ENCODE results near the gene FANCB.

The FANCB gene

GRCh38 chrX:14872851-14873675 lies at the start of gene FANCB, which contains the start of gene MOSPD2:
FANCB (minus strand) TSS chrX:14873069; CDS start chrX:14865510, 7,559 bp downstream.
MOSPD2 (plus strand) TSS chrX:14873421; CDS start chrX:14873529, 108 bp downstream.
- DNase-seq = peak; percentile 89

- no peak for DNase-seq
Observed at GRCh38 chrX:14922437-14922836, 49.6 kb upstream of the FANCB start.

DNA sequence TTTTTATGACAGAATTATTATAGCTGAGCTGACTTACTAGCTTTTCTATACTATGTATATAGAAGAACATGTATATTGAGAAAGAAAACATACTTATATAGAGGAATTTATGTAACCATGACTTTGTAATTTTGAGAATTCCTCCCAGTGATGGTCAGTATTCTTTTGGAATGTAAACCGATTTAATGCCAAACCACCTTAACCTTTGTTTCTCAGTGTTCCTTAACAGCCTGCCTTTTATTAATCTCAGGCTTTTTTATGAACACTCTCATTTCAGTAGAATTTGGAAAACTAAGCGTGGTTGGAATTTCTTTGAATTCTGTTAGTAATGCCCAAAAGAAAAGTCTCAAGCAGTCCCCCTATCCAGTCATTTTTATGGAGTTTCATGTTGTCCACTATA lies 47.3 kb upstream of the FANCB start:
- no peak for DNase-seq

DNA sequence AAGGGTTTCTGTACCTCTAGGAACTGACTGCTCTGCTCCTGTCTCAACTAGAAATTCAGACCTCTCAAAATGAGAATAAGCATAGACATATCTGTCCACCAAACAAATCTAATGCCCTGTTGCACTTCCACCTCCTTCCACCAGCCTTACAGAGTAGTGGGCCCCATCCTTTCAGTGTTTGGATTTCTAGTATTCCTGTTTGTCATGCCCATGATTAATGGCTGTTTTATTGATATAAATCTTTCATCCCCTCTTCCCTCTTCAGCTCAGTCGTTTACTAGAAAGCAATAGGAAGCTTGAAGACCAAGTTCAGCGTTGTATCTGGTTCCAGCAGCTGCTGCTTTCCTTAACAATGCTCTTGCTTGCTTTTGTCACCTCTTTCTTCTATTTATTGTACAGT lies 46.5 kb upstream of the FANCB start:
- DNase-seq = no peak

DNA sequence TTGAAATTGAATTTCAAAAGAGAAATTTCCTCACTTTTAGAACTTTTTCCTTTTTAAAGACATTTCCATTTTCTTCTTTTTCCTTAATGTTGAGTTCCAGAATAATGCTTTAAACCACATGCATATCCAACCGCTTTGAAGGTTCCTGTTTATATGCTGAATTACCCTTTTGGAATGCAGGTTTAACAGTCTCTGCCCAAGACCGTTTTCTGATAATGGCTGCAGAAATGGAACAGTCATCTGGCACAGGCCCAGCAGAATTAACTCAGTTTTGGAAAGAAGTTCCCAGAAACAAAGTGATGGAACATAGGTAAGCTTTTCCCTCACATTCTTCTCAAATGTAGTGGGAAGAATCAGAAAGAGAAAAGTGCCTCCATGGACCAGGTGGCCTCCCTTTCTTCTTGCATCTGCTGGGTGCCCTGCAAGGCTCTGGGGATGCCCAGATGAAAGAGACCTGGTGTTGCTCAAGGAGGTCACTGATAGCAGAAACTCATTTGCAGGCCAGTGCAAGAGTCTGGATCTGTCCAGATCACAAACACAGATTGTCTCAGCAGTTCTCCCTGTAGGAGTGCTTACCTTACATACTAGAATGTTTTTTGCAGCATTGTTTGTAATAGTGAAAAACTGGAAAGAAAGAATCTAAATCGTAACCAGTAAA lies 43.3 kb upstream of the FANCB start:
- no peak for DNase-seq

- DNase-seq = no peak
Observed at GRCh38 chrX:14915596-14915995, 42.7 kb upstream of the FANCB start.

GRCh38 chrX:14913241-14913640 lies 40.4 kb upstream of the FANCB start:
- DNase-seq = no peak

DNA sequence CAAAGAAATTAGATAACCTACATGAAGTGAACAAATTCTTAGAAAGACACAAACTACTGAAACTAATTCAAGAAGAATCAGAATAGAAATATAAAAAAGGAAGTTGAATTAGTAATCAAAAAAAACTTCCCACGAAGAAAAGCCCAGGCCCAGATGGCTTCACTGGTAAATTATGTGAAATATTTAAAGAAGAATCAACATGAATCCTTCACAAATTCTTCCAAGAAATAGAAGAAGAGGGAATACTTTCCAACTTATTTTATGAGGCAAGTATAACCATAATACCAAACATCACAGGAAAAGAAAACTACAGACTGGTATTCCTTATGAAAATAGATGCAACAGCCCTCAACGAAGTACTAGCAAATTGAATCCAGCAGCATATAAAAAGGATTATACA lies 31.0 kb upstream of the FANCB start:
- DNase-seq = no peak

GRCh38 chrX:14902537-14902936 lies 29.7 kb upstream of the FANCB start:
- DNase-seq = no peak

GRCh38 chrX:14899607-14900006 lies 26.7 kb upstream of the FANCB start:
- DNase-seq = no peak

- DNase-seq = no peak
Observed at GRCh38 chrX:14897042-14897441, 24.2 kb upstream of the FANCB start.

DNA sequence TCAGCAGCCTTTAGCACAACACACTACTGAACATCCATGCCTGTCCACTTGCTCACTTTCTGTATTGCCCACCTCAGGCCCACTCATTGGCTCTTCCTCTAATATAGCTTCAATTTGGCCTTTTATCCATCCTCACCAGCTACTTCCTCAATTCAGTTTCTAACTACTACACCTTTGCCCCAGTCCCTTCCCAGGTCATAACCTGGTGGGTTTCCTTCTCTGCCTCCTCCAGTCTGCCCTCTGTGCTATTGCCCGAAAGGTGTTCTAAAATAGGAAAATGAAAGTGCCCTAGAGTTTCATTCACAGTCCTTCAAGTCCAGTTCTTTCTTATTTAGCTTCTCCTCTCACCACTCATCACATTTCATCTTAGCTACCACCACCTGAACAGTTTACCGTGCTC lies 23.4 kb upstream of the FANCB start:
- DNase-seq = no peak

- no peak for DNase-seq
Observed at GRCh38 chrX:14886252-14886651, 13.4 kb upstream of the FANCB start.

GRCh38 chrX:14884714-14885113 lies 11.8 kb upstream of the FANCB start:
- no peak for DNase-seq

DNA sequence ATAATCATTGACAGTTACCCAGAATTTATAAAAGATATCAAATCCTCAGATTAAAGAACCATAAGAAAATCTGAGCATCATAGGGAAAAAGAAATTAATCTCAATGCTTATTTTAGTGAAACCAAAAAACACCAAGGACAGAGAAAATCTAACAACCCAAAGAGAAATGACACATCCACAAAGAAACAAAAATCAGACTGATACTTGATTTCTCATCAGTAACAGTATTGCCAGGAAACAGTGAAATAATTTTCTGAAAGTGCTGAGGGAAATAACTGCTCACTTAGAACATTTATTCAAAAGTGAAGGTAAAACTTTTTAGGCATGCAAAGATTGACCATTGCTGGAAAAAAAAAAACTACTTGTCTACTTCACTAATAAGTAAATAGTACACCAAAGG lies 11.0 kb upstream of the FANCB start:
- DNase-seq = no peak

- no peak for DNase-seq
Observed at GRCh38 chrX:14875624-14876023, 2.8 kb upstream of the FANCB start.

DNA sequence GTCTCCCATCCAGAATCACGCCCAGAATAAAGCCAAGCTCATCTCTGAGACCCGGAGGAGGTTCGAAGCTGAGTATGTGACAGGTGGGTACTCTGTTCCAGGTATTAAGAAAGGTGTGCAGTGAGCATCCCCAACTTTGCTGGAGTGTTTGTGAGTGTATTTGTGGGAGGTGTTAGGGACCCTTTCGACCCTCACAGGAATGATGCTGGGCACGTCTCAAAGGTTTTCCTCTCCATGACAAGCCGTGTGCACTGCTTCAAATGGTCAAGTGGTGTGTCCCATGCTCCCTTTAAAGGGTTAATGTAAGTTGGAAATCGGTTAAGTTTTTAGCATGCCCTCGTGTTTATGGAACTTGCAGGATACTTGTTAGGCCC lies 794 bp upstream of the FANCB start:
- peak; percentile 3 for DNase-seq

DNA sequence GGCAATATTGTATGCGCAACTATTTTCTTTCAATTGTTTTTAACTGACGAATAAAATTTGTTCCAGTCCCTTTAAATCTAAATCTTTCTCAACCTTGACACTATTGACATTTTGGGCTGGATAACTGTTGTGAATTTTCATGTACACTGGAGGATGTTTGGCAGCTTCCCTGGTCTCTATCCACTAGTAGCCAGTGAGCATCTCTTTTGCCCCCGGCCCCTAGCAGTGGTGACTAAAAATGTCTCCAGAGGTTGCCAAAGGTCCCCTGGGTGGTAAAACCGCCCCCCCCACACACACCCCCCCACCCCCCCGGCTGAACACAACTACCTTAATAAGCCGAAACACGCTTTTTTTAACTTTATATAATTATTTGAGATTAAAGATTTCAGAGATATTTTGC lies 514 bp downstream of the FANCB start:
- no peak for DNase-seq

DNA sequence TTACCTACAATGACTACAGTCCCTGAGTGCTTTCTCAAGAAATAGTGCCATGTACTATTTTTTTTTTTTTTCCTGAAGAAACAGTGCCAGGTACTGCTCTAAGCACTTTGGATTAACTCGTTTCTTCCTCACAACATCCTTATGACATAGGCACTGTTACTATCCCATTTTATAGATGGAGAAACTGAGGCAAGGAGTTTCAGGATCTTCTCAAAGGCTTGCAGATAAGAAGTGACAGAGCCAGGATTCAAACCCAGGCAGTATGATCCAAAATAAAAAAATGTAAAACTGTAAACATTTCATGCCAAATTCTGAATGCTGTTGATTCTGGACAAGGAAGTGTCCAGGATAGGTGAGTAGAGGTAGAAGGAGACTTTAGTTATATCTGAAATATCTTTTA lies 1.1 kb downstream of the FANCB start:
- DNase-seq = no peak

DNA sequence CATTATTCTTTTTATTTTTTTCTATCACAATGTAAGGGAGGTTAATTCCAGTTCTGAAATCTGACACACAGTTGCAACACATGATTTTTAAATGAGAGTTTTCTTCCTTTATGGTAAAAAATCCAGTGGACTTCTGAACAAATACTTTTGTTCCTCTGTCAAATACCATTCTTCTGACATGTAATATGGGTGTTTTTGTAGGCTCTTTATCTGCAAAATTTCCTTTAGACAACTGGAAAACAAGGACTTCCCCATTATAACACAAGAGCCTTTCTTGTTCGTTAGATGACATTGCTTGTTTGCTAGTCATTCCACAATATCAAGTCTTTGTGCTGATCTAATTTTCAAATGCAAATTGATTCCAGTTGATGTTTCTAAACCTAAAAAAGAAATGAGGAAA lies 7.7 kb downstream of the FANCB start:
- no peak for DNase-seq

- no peak for DNase-seq
Observed at GRCh38 chrX:14864631-14865030, 8.2 kb downstream of the FANCB start.

GRCh38 chrX:14851526-14851925 lies 21.3 kb downstream of the FANCB start:
- DNase-seq = no peak

GRCh38 chrX:14843666-14844065 lies 29.2 kb downstream of the FANCB start:
- no peak for DNase-seq

- DNase-seq = no peak
Observed at GRCh38 chrX:14837155-14837554, 35.7 kb downstream of the FANCB start.

DNA sequence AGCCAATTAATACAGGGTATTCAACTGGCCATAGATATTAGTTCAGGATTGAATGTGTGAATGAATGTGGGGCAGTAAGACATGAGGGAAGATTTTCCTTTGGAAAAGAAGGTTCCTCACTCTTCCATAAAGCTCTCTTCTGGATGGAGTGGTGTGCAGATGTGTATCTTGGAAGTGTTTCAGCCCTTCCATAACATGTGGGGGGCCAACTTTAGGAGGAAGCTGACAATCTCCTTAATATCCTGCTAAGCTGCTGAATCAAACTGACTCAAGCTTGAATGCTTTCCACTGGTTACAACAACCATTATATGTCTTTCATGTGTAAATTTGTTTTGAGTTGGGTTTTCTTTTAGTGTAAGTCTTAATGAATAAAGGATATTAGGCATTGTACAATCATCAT lies 40.3 kb downstream of the FANCB start:
- DNase-seq = no peak
